HCT116 (cell line): ENCODE measurements around the gene PLXNC1. TPM values are rescaled to one million over a fixed set of nuclear protein-coding genes. Genes with fewer than 3 reads are reported as not detected.

Experiments
- ATAC-seq: fragments of 200-7000 bp; cut with Tn5 transposase; 2 replicates; pipeline ENCODE4 v1.9.1; 2020; ENCODE audit warnings: mild to moderate bottlenecking, moderate library complexity
- BruUV-seq: library from RNA; stranded (reverse); fragments of 400-500 nt; replicated peaks from 2 replicates; lab custom pipeline; 2021; lab: Mats Ljungman, UMichigan
- CTCF ChIA-PET: fragments of 300-600 bp; sonication (Branson Sonifier 250); formaldehyde crosslinking; loops from one replicate; lab custom pipeline; 2021; ENCODE audit warnings: antibody characterized with exemption; lab: Charles Lee
- POLR2A ChIA-PET: fragments of 300-600, 350-600 bp; sonication (Branson Sonifier 250); formaldehyde crosslinking; loops from one replicate; lab custom pipeline; 2021; ENCODE audit warnings: antibody characterized with exemption; lab: Charles Lee
- RAD21 ChIA-PET, 2 experiments: fragments of 300-600 bp; sonication (Branson Sonifier 250); formaldehyde crosslinking; loops; one replicate each; lab custom pipeline; 2023; ENCODE audit warnings: low total read pairs in 2 of 2; ENCODE audit not compliant: uncharacterized antibody in 2 of 2, unreplicated experiment in 2 of 2, low non-redundant PET in 1 of 2; lab: Charles Lee
- DNase-seq: peaks from one replicate; pipeline ENCODE4 v3.0.0-alpha.2; 2010; ENCODE audit warnings: low read depth, low spot score
- H2AFZ ChIP-seq: fragments of 200-600 bp; shearing (Covaris generic), sonication (generic); 2 replicates; pipeline ENCODE4 v1.6.1; 2017; ENCODE audit warnings: low read depth, mixed run types, mixed read lengths, antibody characterized with exemption, low read length; ENCODE audit not compliant: poor library complexity, severe bottlenecking
- H3K27ac ChIP-seq: 2 replicates; pipeline ENCODE4 v1.5.1; 2012; ENCODE audit warnings: low read depth, low read length
- H3K27me3 ChIP-seq: fragments of 200-600 bp; sonication (generic); 2 replicates; pipeline ENCODE4 v1.6.1; 2016; ENCODE audit warnings: mixed run types, low read length, mixed read lengths; ENCODE audit not compliant: insufficient read depth
- H3K36me3 ChIP-seq, 2 experiments: fragments of 200-500 bp in 1 of 2; fragments of 200-600 bp in 1 of 2; sonication (Bioruptor generic) in 1 of 2; sonication (generic) in 1 of 2; 2 replicates each; pipeline versions ENCODE4 v1.5.1 to v1.6.1; 2014 to 2016; ENCODE audit warnings: low read length in 2 of 2, inconsistent platforms in 1 of 2, mixed read lengths in 1 of 2, mixed run types in 1 of 2; ENCODE audit not compliant: insufficient read depth in 2 of 2, control insufficient read depth in 1 of 2
- H3K4me1 ChIP-seq, 2 experiments: fragments of 200-600 bp in 1 of 2; sonication (generic) in 1 of 2; 2 replicates each; pipeline versions ENCODE4 v1.5.1 to v1.6.1; 2012 to 2017; ENCODE audit warnings: low read length in 2 of 2, inconsistent platforms in 1 of 2, mild to moderate bottlenecking in 1 of 2, mixed read lengths in 1 of 2, mixed run types in 1 of 2, moderate library complexity in 1 of 2; ENCODE audit not compliant: insufficient read depth in 2 of 2, control insufficient read depth in 1 of 2
- H3K4me2 ChIP-seq: fragments of 200-600 bp; sonication (generic); 2 replicates; pipeline ENCODE4 v1.6.1; 2017; ENCODE audit warnings: mixed run types, low read length, mixed read lengths
- H3K4me3 ChIP-seq, 2 experiments: fragments of 200-600 bp in 1 of 2; sonication (generic) in 1 of 2; replicated peaks in 1 of 2; 2 replicates each; pipeline ENCODE4 v1.5.1; 2011 to 2016; ENCODE audit warnings: low read length in 2 of 2, control low read depth in 1 of 2, low read depth in 1 of 2, mild to moderate bottlenecking in 1 of 2, mixed read lengths in 1 of 2, mixed run types in 1 of 2
- H3K79me2 ChIP-seq: fragments of 200-600 bp; sonication (generic); 2 replicates; pipeline ENCODE4 v1.6.1; 2017; ENCODE audit warnings: mild to moderate bottlenecking, mixed run types, low read length, moderate library complexity, mixed read lengths; ENCODE audit not compliant: insufficient read depth
- H3K9ac ChIP-seq: fragments of 200-600 bp; sonication (generic); 2 replicates; pipeline ENCODE4 v1.6.1; 2016; ENCODE audit warnings: low read length, mixed read lengths
- H3K9me2 ChIP-seq: fragments of 200-600 bp; sonication (generic), shearing (Covaris generic); 2 replicates; pipeline ENCODE4 v1.6.1; 2017; ENCODE audit warnings: mixed run types, mild to moderate bottlenecking, moderate library complexity; ENCODE audit not compliant: insufficient read depth
- H3K9me3 ChIP-seq, 2 experiments: fragments of 200-500 bp in 1 of 2; fragments of 200-600 bp in 1 of 2; sonication (Bioruptor generic) in 1 of 2; sonication (generic) in 1 of 2; 2 replicates each; pipeline ENCODE4 v1.6.1; 2014 to 2017; ENCODE audit warnings: low read length in 2 of 2, mixed read lengths in 2 of 2, inconsistent platforms in 1 of 2, low read depth in 1 of 2, mild to moderate bottlenecking in 1 of 2, mixed run types in 1 of 2, moderate library complexity in 1 of 2; ENCODE audit not compliant: control insufficient read depth in 1 of 2, insufficient read depth in 1 of 2
- H4K20me1 ChIP-seq: fragments of 200-600 bp; sonication (generic), shearing (Covaris generic); 2 replicates; pipeline ENCODE4 v1.6.1; 2017; ENCODE audit warnings: mixed run types, mild to moderate bottlenecking, moderate library complexity; ENCODE audit not compliant: insufficient read depth
- ATF3 ChIP-seq: IDR thresholded peaks from 2 replicates; pipeline ENCODE4 v1.6.1; 2012
- CBX3 ChIP-seq: IDR thresholded peaks from 2 replicates; pipeline ENCODE4 v1.6.1; 2012; ENCODE audit warnings: low read depth
- CTCF ChIP-seq, 3 experiments: fragments of 200-600 bp in 1 of 3; sonication (generic) in 1 of 3; IDR thresholded peaks in 2 of 3; conservative IDR thresholded peaks in 1 of 3; 2 replicates each; pipeline ENCODE4 v1.5.1; 2012 to 2017; ENCODE audit warnings: low read depth in 2 of 3, low read length in 2 of 3, antibody characterized with exemption in 1 of 3, borderline replicate concordance in 1 of 3, control low read depth in 1 of 3, mild to moderate bottlenecking in 1 of 3, mixed read lengths in 1 of 3, mixed run types in 1 of 3, moderate library complexity in 1 of 3; ENCODE audit not compliant: insufficient read depth in 1 of 3
- EGR1 ChIP-seq: IDR thresholded peaks from 2 replicates; pipeline ENCODE4 v1.6.1; 2012; ENCODE audit warnings: low read depth
- EZH2phosphoT487 ChIP-seq: fragments of 200-600 bp; IDR thresholded peaks from 2 replicates; pipeline ENCODE4 v1.6.1; 2018; ENCODE audit warnings: antibody characterized with exemption, borderline replicate concordance
- FOSL1 ChIP-seq: IDR thresholded peaks from 2 replicates; pipeline ENCODE4 v1.6.1; 2012; ENCODE audit warnings: low read depth
- JUND ChIP-seq: IDR thresholded peaks from 2 replicates; pipeline ENCODE4 v1.6.1; 2012
- MAX ChIP-seq: IDR thresholded peaks from 2 replicates; pipeline ENCODE4 v1.6.1; 2012
- POLR2A ChIP-seq: IDR thresholded peaks from 2 replicates; pipeline ENCODE4 v1.7.0; 2011; ENCODE audit warnings: borderline replicate concordance; ENCODE audit not compliant: insufficient read depth, insufficient read length; ENCODE audit errors: extremely low read depth
- POLR2AphosphoS5 ChIP-seq: IDR thresholded peaks from 2 replicates; pipeline ENCODE4 v1.6.1; 2011; ENCODE audit warnings: mild to moderate bottlenecking, low read depth, low read length, moderate library complexity
- RAD21 ChIP-seq: IDR thresholded peaks from 2 replicates; pipeline ENCODE4 v1.6.1; 2012; ENCODE audit warnings: low read depth, mild to moderate bottlenecking
- REST ChIP-seq: IDR thresholded peaks from 2 replicates; pipeline ENCODE4 v1.6.1; 2012; ENCODE audit warnings: low read depth
- SIN3A ChIP-seq: IDR thresholded peaks from 2 replicates; pipeline ENCODE4 v1.6.1; 2012; ENCODE audit warnings: low read depth
- SP1 ChIP-seq: IDR thresholded peaks from 2 replicates; pipeline ENCODE4 v1.6.1; 2012; ENCODE audit warnings: low read depth
- SRF ChIP-seq: IDR thresholded peaks from 2 replicates; pipeline ENCODE4 v1.6.1; 2012; ENCODE audit warnings: low read depth
- TCF7L2 ChIP-seq: IDR thresholded peaks from 2 replicates; pipeline ENCODE4 v1.7.0; 2011; ENCODE audit warnings: borderline replicate concordance, inconsistent platforms; ENCODE audit not compliant: insufficient read depth, insufficient read length; ENCODE audit errors: extremely low read depth
- ZFX ChIP-seq: fragments of 450-650 bp; IDR thresholded peaks from 2 replicates; pipeline ENCODE4 v1.6.1; 2017
- ZNF274 ChIP-seq: fragments of 200-500 bp; sonication (Bioruptor generic); IDR thresholded peaks from 2 replicates; pipeline ENCODE4 v1.6.1; 2014; ENCODE audit warnings: mild to moderate bottlenecking, low read depth, low read length, inconsistent platforms
- intact Hi-C: fragments of 100-400 bp; cut with micrococcal nuclease; formaldehyde crosslinking; loops from 2 replicates; pipeline ENCODE4 v1.10.0; 2022
- total RNA-seq: library from RNA; stranded (reverse); gene quantifications from one replicate; pipeline ENCODE4 v1.2.1, GENCODE V29; 2021; ENCODE audit not compliant: unreplicated experiment

PLXNC1 gene
- total RNA-seq, 1 experiment from 2014 or later = 0.25 TPM

GRCh38 chr12:94247246-94247645 lies 98.9 kb downstream of the PLXNC1 start:
- no peaks in the 10 kb centered on the region for H3K79me2 ChIP-seq
- no peaks in the 10 kb centered on the region for H3K4me1 ChIP-seq
- no peak overlapping the region for H3K4me2 ChIP-seq
- TF ChIP-seq POLR2A (no peak), MAX (no peak), ZNF274 (no peak), RAD21 (no peak), EZH2phosphoT487 (no peak), SRF (no peak), CBX3 (no peak), ATF3 (no peak), POLR2AphosphoS5 (no peak), EGR1 (no peak), SP1 (no peak), REST (no peak), JUND (no peak), SIN3A (no peak), CTCF (IDR thresholded peaks at IDR 0.05 in 2 of 3, conservative IDR thresholded peaks at IDR 0.05 in 1 of 3; ENCODE audit: borderline replicate concordance in 1 of 3, insufficient read depth in 1 of 3, low read depth in 2 of 3, low read length in 2 of 3) (no peak), FOSL1 (no peak), ZFX (no peak), TCF7L2 (no peak)
- H3K36me3 ChIP-seq = no peaks in the 10 kb centered on the region
- RAD21 ChIA-PET = no interaction called here
- no TSS peak for BruUV-seq
- H3K27ac ChIP-seq = no peak overlapping the region
- ATAC-seq (no peak), DNase-seq (no peak)
- no peak overlapping the region for H3K4me3 ChIP-seq
- no peaks in the 10 kb centered on the region for H3K9me2 ChIP-seq
- no peak overlapping the region for H3K9ac ChIP-seq
- H3K9me3 ChIP-seq = no peaks in the 10 kb centered on the region
- no peaks in the 10 kb centered on the region for H4K20me1 ChIP-seq
- H2AFZ ChIP-seq = no peak overlapping the region
- intact Hi-C loops = no loop called here
- POLR2A ChIA-PET = no interaction called here
- CTCF ChIA-PET = no interaction called here
- H3K27me3 ChIP-seq = no peaks in the 10 kb centered on the region; the same call in 1 of the 2 replicates
